DOHH2 (cell line): ENCODE data around the gene ATP2A1.

Experiments
- H3F3A ChIP-seq: fragments of 200-600 bp; sonication (generic), shearing (Covaris generic); 2 replicates; pipeline ENCODE4 v1.6.0; 2016; ENCODE audit warnings: antibody characterized with exemption, mild to moderate bottlenecking; ENCODE audit not compliant: control insufficient read depth, insufficient read depth
- H3K27ac ChIP-seq: fragments of 200-600 bp; sonication (generic); 2 replicates; pipeline ENCODE4 v1.5.1; 2014; ENCODE audit warnings: low read depth, mild to moderate bottlenecking, low read length, moderate library complexity
- H3K27me3 ChIP-seq: fragments of 200-600 bp; sonication (generic); 2 replicates; pipeline ENCODE4 v1.6.1; 2014; ENCODE audit warnings: mild to moderate bottlenecking, low read length, mixed read lengths; ENCODE audit not compliant: control insufficient read depth
- H3K36me3 ChIP-seq: fragments of 200-600 bp; sonication (generic); 2 replicates; pipeline ENCODE4 v1.6.1; 2014; ENCODE audit warnings: mild to moderate bottlenecking, low read length, moderate library complexity, mixed read lengths; ENCODE audit not compliant: control insufficient read depth
- H3K4me1 ChIP-seq: fragments of 200-600 bp; sonication (generic); 2 replicates; pipeline ENCODE4 v1.6.1; 2014; ENCODE audit warnings: mild to moderate bottlenecking, low read length, mixed read lengths; ENCODE audit not compliant: control insufficient read depth
- H3K4me2 ChIP-seq: fragments of 200-600 bp; sonication (generic); 2 replicates; pipeline ENCODE4 v1.6.0; 2014; ENCODE audit warnings: mild to moderate bottlenecking, low read length, moderate library complexity
- H3K4me3 ChIP-seq: fragments of 200-600 bp; sonication (generic); 2 replicates; pipeline ENCODE4 v1.5.1; 2014; ENCODE audit warnings: mild to moderate bottlenecking, low read length, mixed read lengths
- H3K79me2 ChIP-seq: fragments of 200-600 bp; sonication (generic); 2 replicates; pipeline ENCODE4 v1.6.1; 2014; ENCODE audit warnings: mild to moderate bottlenecking, low read length, mixed read lengths; ENCODE audit not compliant: control insufficient read depth
- H3K9me2 ChIP-seq: fragments of 200-600 bp; sonication (generic); replicated peaks from 2 replicates; pipeline ENCODE4 v1.6.1; 2014; ENCODE audit warnings: mild to moderate bottlenecking, low read length, mixed read lengths; ENCODE audit not compliant: control insufficient read depth
- H3K9me3 ChIP-seq: fragments of 200-600 bp; sonication (generic); 2 replicates; pipeline ENCODE4 v1.6.1; 2014; ENCODE audit warnings: antibody characterized with exemption, low read length, mixed read lengths; ENCODE audit not compliant: control insufficient read depth, insufficient read depth
- H4K20me1 ChIP-seq: fragments of 200-600 bp; sonication (generic); 2 replicates; pipeline ENCODE4 v1.6.0; 2014; ENCODE audit warnings: low read depth, mild to moderate bottlenecking, antibody characterized with exemption, low read length, moderate library complexity; ENCODE audit not compliant: control insufficient read depth, insufficient read depth
- EZH2phosphoT487 ChIP-seq: fragments of 200-600 bp; sonication (generic); IDR thresholded peaks from 2 replicates; pipeline ENCODE4 v1.6.1; 2017; ENCODE audit warnings: borderline replicate concordance, mild to moderate bottlenecking, antibody characterized with exemption, low read length, moderate library complexity, mixed read lengths
- TF ChIP-seq, protein P1 (sequence below): fragments of 200-600 bp; sonication (generic); IDR thresholded peaks from one replicate; pipeline ENCODE4 v1.5.1; 2014; ENCODE audit warnings: antibody characterized with exemption, mild to moderate bottlenecking, low read depth, low read length; ENCODE audit not compliant: poor library complexity, severe bottlenecking

The ATP2A1 gene

DNA sequence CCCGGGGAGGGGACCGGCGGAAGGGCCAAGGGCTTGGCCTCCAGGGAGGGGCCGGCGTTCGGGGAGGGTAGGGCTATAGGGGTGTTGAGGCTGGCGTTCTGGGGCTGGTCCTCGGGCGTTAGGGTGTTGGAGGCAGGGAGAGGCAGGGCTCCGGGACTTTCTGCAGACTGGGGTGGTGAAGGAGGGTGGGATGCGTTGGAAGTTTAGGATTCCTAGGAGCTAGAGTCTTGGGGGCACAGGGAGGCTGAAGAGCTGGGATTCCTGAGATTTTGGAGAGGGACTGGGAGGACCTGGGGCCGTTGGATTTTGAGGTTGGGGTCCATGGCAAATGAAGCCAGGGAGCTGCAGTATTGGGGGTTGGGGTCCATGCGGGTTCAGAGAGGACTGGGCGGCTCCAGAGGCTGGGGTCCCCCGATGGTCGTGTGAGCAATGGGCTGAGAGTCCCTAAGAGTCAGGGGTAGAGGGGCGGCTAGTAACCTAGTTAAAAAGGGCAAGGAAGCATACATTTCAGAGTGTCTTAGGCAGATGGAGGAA, 73.2 kb downstream of the ATP2A1 start:
- TF ChIP-seq, protein P1, sequence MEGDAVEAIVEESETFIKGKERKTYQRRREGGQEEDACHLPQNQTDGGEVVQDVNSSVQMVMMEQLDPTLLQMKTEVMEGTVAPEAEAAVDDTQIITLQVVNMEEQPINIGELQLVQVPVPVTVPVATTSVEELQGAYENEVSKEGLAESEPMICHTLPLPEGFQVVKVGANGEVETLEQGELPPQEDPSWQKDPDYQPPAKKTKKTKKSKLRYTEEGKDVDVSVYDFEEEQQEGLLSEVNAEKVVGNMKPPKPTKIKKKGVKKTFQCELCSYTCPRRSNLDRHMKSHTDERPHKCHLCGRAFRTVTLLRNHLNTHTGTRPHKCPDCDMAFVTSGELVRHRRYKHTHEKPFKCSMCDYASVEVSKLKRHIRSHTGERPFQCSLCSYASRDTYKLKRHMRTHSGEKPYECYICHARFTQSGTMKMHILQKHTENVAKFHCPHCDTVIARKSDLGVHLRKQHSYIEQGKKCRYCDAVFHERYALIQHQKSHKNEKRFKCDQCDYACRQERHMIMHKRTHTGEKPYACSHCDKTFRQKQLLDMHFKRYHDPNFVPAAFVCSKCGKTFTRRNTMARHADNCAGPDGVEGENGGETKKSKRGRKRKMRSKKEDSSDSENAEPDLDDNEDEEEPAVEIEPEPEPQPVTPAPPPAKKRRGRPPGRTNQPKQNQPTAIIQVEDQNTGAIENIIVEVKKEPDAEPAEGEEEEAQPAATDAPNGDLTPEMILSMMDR: no peak
- no peak for TF ChIP-seq EZH2phosphoT487
- Histone ChIP-seq H3K9me2 (no peaks in the 10 kb centered on the region), H3F3A (no peaks in the 10 kb centered on the region; the same call in 1 of the 2 replicates), H3K79me2 (peaks cover 42% of the 10 kb centered on the region), H3K4me3 (peak overlapping the region; percentile 80), H3K9me3 (no peaks in the 10 kb centered on the region), H3K27ac (peak overlapping the region; percentile 61), H3K4me1 (peaks cover 14% of the 10 kb centered on the region), H3K36me3 (peaks cover 56% of the 10 kb centered on the region), H3K4me2 (peak overlapping the region; percentile 97), H3K27me3 (no peaks in the 10 kb centered on the region), H4K20me1 (no peaks in the 10 kb centered on the region)
